Glutamatergic neuron (in vitro differentiated cells): ENCODE results near the gene PLXDC2. TPM values are rescaled to one million over a fixed set of nuclear protein-coding genes. Genes with fewer than 3 reads are reported as not detected.

Source experiments
- DNase-seq: peaks from one replicate; pipeline ENCODE4 v3.0.0; 2022
- H3K27ac Mint-ChIP-seq: one replicate; pipeline ENCODE4 v1.8.0; 2020; ENCODE audit warnings: mild to moderate bottlenecking, mixed read lengths, inconsistent platforms; ENCODE audit not compliant: unreplicated experiment
- H3K27me3 Mint-ChIP-seq: one replicate; pipeline ENCODE4 v1.8.0; 2020; ENCODE audit warnings: mild to moderate bottlenecking, moderate library complexity, mixed read lengths, inconsistent platforms; ENCODE audit not compliant: unreplicated experiment
- H3K36me3 Mint-ChIP-seq: one replicate; pipeline ENCODE4 v1.8.0; 2020; ENCODE audit warnings: mild to moderate bottlenecking, mixed read lengths, inconsistent platforms; ENCODE audit not compliant: unreplicated experiment
- H3K4me1 Mint-ChIP-seq: one replicate; pipeline ENCODE4 v1.8.0; 2020; ENCODE audit warnings: mild to moderate bottlenecking, low read depth, mixed read lengths, inconsistent platforms; ENCODE audit not compliant: unreplicated experiment
- H3K4me3 Mint-ChIP-seq: one replicate; pipeline ENCODE4 v1.8.0; 2020; ENCODE audit warnings: mild to moderate bottlenecking, mixed read lengths, inconsistent platforms; ENCODE audit not compliant: unreplicated experiment
- H3K9me3 Mint-ChIP-seq: one replicate; pipeline ENCODE4 v1.8.0; 2020; ENCODE audit warnings: mild to moderate bottlenecking, moderate library complexity, mixed read lengths, inconsistent platforms; ENCODE audit not compliant: unreplicated experiment
- CTCF ChIP-seq: fragments of 200-600 bp; sonication (generic); IDR thresholded peaks from one replicate; pipeline ENCODE4 v1.5.0; 2021; ENCODE audit not compliant: partially characterized antibody, unreplicated experiment
- total RNA-seq: library from RNA; stranded (reverse); fragmentation: NEBNext Ultra II Directional; extraction: Animal tissue kit (Norgen Biotek cat#: 25700); gene quantifications from one replicate; pipeline ENCODE4 v1.2.1, GENCODE V29; 2021; ENCODE audit not compliant: unreplicated experiment

Gene PLXDC2
- total RNA-seq, 1 donor from 2014 or later = 3.9 TPM

- TF ChIP-seq CTCF = no peak
- Mint-ChIP-seq H3K4me1 (no peaks in the 10 kb centered on the region), H3K9me3 (peaks cover 2% of the 10 kb centered on the region), H3K4me3 (no peak overlapping the region), H3K36me3 (no peaks in the 10 kb centered on the region), H3K27me3 (no peaks in the 10 kb centered on the region), H3K27ac (no peak overlapping the region)
- no peak for DNase-seq
These were observed 201.7 kb downstream of the PLXDC2 start for GRCh38 chr10:20017961-20018360.

- Mint-ChIP-seq H3K9me3 (peaks cover 1% of the 10 kb centered on the region), H3K27ac (no peak overlapping the region), H3K36me3 (no peaks in the 10 kb centered on the region), H3K4me3 (no peak overlapping the region), H3K27me3 (no peaks in the 10 kb centered on the region), H3K4me1 (no peaks in the 10 kb centered on the region)
- TF ChIP-seq CTCF = no peak
- DNase-seq = no peak
These were observed 204.4 kb downstream of the PLXDC2 start for GRCh38 chr10:20020677-20021076.

GRCh38 chr10:20029523-20029922, 213.3 kb downstream of the PLXDC2 start:
- Mint-ChIP-seq H3K27ac (no peak overlapping the region), H3K4me3 (no peak overlapping the region), H3K27me3 (no peaks in the 10 kb centered on the region), H3K4me1 (no peaks in the 10 kb centered on the region), H3K9me3 (no peaks in the 10 kb centered on the region), H3K36me3 (no peaks in the 10 kb centered on the region)
- no peak for DNase-seq
- TF ChIP-seq CTCF = no peak

- DNase-seq = no peak
- H3K27me3 Mint-ChIP-seq = no peaks in the 10 kb centered on the region
- TF ChIP-seq CTCF = no peak
- no peaks in the 10 kb centered on the region for H3K4me1 Mint-ChIP-seq
- H3K9me3 Mint-ChIP-seq = no peaks in the 10 kb centered on the region
- H3K4me3 Mint-ChIP-seq = no peak overlapping the region
- no peak overlapping the region for H3K27ac Mint-ChIP-seq
- H3K36me3 Mint-ChIP-seq = no peaks in the 10 kb centered on the region
These were observed 217.2 kb downstream of the PLXDC2 start for GRCh38 chr10:20033476-20033875.

- no peak overlapping the region for H3K4me3 Mint-ChIP-seq
- H3K27ac Mint-ChIP-seq = no peak overlapping the region
- no peaks in the 10 kb centered on the region for H3K27me3 Mint-ChIP-seq
- no peak for TF ChIP-seq CTCF
- H3K9me3 Mint-ChIP-seq = no peaks in the 10 kb centered on the region
- no peak for DNase-seq
- no peaks in the 10 kb centered on the region for H3K36me3 Mint-ChIP-seq
- H3K4me1 Mint-ChIP-seq = no peaks in the 10 kb centered on the region
These were observed 218.5 kb downstream of the PLXDC2 start for GRCh38 chr10:20034732-20035131.
